ENCODE results near the gene SLC26A2.

Gene SLC26A2

DNA sequence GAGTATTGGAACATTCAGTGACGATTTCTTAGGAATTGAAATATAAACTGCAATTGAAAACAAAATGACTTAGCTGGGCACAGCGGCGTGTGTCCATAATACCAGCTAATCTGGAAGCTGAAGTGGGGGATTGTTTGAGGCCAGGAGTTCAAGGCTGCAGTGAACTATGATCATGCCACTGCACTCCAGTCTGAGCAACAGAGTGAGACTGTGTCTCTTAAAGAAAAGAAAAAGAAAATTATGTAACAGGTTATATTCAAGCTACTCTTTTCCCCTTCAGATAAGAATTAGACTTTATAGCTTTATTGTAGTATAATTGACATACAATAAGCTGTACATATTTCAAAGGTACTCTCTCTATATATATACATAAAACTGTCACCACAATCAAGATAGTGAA lies 6.4 kb downstream of the SLC26A2 start:
- Histone ChIP-seq H3K27me3 (ENCODE audit: insufficient read depth, low read depth, severe bottlenecking) (no peaks in the 10 kb centered on the region), H3K9me3 (ENCODE audit: severe bottlenecking) (no peaks in the 10 kb centered on the region), H3K4me3 (ENCODE audit: low read depth, low read length) (no peak overlapping the region), H3K27ac (no peak overlapping the region), H3K36me3 (no peaks in the 10 kb centered on the region)
- TF ChIP-seq, protein P1, sequence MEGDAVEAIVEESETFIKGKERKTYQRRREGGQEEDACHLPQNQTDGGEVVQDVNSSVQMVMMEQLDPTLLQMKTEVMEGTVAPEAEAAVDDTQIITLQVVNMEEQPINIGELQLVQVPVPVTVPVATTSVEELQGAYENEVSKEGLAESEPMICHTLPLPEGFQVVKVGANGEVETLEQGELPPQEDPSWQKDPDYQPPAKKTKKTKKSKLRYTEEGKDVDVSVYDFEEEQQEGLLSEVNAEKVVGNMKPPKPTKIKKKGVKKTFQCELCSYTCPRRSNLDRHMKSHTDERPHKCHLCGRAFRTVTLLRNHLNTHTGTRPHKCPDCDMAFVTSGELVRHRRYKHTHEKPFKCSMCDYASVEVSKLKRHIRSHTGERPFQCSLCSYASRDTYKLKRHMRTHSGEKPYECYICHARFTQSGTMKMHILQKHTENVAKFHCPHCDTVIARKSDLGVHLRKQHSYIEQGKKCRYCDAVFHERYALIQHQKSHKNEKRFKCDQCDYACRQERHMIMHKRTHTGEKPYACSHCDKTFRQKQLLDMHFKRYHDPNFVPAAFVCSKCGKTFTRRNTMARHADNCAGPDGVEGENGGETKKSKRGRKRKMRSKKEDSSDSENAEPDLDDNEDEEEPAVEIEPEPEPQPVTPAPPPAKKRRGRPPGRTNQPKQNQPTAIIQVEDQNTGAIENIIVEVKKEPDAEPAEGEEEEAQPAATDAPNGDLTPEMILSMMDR (IDR thresholded peaks at IDR 0.05; ENCODE audit: low read depth, low read length) = no peak
- no peak for DNase-seq

GRCh38 chr5:149969181-149969930 lies 8.8 kb downstream of the SLC26A2 start:
- no peaks in the 10 kb centered on the region for H3K27me3 ChIP-seq (ENCODE audit: insufficient read depth, low read depth, severe bottlenecking)
- TF ChIP-seq, protein P1 (IDR thresholded peaks at IDR 0.05; ENCODE audit: low read depth, low read length) = no peak
- no peak overlapping the region for H3K27ac ChIP-seq
- H3K4me3 ChIP-seq (ENCODE audit: low read depth, low read length) = no peak overlapping the region
- no peaks in the 10 kb centered on the region for H3K9me3 ChIP-seq (ENCODE audit: severe bottlenecking)
- no peak for DNase-seq
- no peaks in the 10 kb centered on the region for H3K36me3 ChIP-seq

DNA sequence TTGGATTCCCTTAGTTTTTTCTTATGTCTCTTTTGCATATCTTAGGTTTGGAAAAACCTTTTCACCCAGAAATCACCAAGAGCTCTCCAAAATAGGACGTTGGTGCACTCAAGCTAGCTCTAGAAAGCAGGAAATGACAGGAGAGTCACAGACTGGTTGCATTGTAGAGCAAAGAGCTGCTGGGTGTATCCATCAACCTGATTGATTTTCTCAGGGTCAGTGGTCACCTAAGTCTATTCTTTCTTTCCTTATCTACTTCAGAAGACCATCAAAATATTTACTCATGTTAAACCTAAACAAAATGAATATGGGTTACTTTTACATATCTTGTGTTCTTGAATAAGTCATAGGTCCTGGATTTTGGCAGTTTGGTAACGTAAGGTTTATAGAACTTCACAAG lies 14.9 kb downstream of the SLC26A2 start:
- no peak overlapping the region for H3K4me3 ChIP-seq (ENCODE audit: low read depth, low read length)
- no peak overlapping the region for H3K27ac ChIP-seq
- peaks cover 3% of the 10 kb centered on the region for H3K36me3 ChIP-seq
- H3K27me3 ChIP-seq (ENCODE audit: insufficient read depth, low read depth, severe bottlenecking) = no peaks in the 10 kb centered on the region
- no peaks in the 10 kb centered on the region for H3K9me3 ChIP-seq (ENCODE audit: severe bottlenecking)
- TF ChIP-seq, protein P1 (IDR thresholded peaks at IDR 0.05; ENCODE audit: low read depth, low read length) = no peak
- DNase-seq = no peak

GRCh38 chr5:149979896-149980295 lies 19.3 kb downstream of the SLC26A2 start:
- Histone ChIP-seq H3K9me3 (ENCODE audit: severe bottlenecking) (no peaks in the 10 kb centered on the region), H3K36me3 (peaks cover 8% of the 10 kb centered on the region), H3K4me3 (ENCODE audit: low read depth, low read length) (no peak overlapping the region), H3K27me3 (ENCODE audit: insufficient read depth, low read depth, severe bottlenecking) (no peaks in the 10 kb centered on the region), H3K27ac (no peak overlapping the region)
- no peak for DNase-seq
- TF ChIP-seq, protein P1 (IDR thresholded peaks at IDR 0.05; ENCODE audit: low read depth, low read length) = no peak

DNA sequence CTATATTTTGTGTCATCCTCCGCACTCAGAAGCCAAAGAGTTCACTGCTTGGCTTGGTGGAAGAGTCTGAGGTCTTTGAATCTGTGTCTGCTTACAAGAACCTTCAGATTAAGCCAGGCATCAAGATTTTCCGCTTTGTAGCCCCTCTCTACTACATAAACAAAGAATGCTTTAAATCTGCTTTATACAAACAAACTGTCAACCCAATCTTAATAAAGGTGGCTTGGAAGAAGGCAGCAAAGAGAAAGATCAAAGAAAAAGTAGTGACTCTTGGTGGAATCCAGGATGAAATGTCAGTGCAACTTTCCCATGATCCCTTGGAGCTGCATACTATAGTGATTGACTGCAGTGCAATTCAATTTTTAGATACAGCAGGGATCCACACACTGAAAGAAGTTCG lies 20.6 kb downstream of the SLC26A2 start:
- Histone ChIP-seq H3K9me3 (ENCODE audit: severe bottlenecking) (no peaks in the 10 kb centered on the region), H3K36me3 (peaks cover 8% of the 10 kb centered on the region), H3K27ac (no peak overlapping the region), H3K27me3 (ENCODE audit: insufficient read depth, low read depth, severe bottlenecking) (no peaks in the 10 kb centered on the region), H3K4me3 (ENCODE audit: low read depth, low read length) (no peak overlapping the region)
- DNase-seq = no peak
- TF ChIP-seq, protein P1 (IDR thresholded peaks at IDR 0.05; ENCODE audit: low read depth, low read length) = no peak

DNA sequence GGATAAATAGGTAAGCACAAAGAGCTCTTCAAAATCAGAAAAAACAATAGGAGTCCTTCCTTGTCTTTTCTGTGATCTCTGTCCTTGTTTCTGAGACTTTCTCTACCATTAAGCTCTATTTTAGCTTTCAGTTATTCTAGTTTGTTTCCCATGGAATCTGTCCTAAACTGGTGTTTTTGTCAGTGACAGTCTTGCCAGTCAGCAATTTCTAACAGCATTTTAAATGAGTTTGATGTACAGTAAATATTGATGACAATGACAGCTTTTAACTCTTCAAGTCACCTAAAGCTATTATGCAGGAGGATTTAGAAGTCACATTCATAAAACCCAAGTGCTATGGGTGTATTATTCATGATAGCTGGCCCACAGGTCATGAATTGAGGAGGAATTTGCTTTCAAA lies 21.9 kb downstream of the SLC26A2 start:
- Histone ChIP-seq H3K36me3 (peaks cover 8% of the 10 kb centered on the region), H3K9me3 (ENCODE audit: severe bottlenecking) (no peaks in the 10 kb centered on the region), H3K27ac (no peak overlapping the region), H3K4me3 (ENCODE audit: low read depth, low read length) (no peak overlapping the region), H3K27me3 (ENCODE audit: insufficient read depth, low read depth, severe bottlenecking) (no peaks in the 10 kb centered on the region)
- TF ChIP-seq, protein P1 (IDR thresholded peaks at IDR 0.05; ENCODE audit: low read depth, low read length) = no peak
- DNase-seq = no peak

Measured in WERI-Rb-1 (cell line).